Measurements from ENCODE around the gene ZBTB40. TPM values are rescaled to one million over a fixed set of nuclear protein-coding genes. Genes with fewer than 3 reads are reported as not detected.

The ZBTB40 gene
- total RNA-seq, 1 experiment from 2014 or later = 20.4 TPM

GRCh38 chr1:22494943-22495579 lies 43.4 kb downstream of the ZBTB40 start:
- no peaks in the 10 kb centered on the region for H3K27me3 Mint-ChIP-seq (ENCODE audit: insufficient read depth, unreplicated experiment)
- ChIA-PET CTCF (no interaction called here), POLR2A (no interaction called here)
- H3K4me3 ChIP-seq (ENCODE audit: low read depth, low read length) = no peak overlapping the region
- 0 out of 2 replicates have a peak, but pooled peaks cover 3% of the 10 kb centered on the region for H3K4me1 ChIP-seq
- TF ChIP-seq CTCF (IDR thresholded peaks at IDR 0.05; ENCODE audit: insufficient read depth in 1 of 2, low read depth in 1 of 2, low read length in 1 of 2, severe bottlenecking in 1 of 2, unreplicated experiment in 1 of 2) = no peak
- no peak overlapping the region for H3K27ac Mint-ChIP-seq (ENCODE audit: unreplicated experiment)
- H3K4me1 Mint-ChIP-seq (ENCODE audit: low read depth, unreplicated experiment) = no peaks in the 10 kb centered on the region
- H3K4me3 Mint-ChIP-seq (ENCODE audit: unreplicated experiment) = no peak overlapping the region
- DNase-seq = no peak
- no peaks in the 10 kb centered on the region for H3K9me3 ChIP-seq
- peaks cover 7% of the 10 kb centered on the region for H3K36me3 Mint-ChIP-seq (ENCODE audit: insufficient read depth, unreplicated experiment)
- intact Hi-C loops (cut with micrococcal nuclease; ENCODE audit: unreplicated experiment) = no loop called here
- no peaks in the 10 kb centered on the region for H3K27me3 ChIP-seq (replicated peaks; ENCODE audit: control insufficient read depth, insufficient read depth, low read length)
- no peaks in the 10 kb centered on the region; the same call in 1 of the 2 replicates for H3K36me3 ChIP-seq (ENCODE audit: control insufficient read depth, insufficient read depth, low read length)
- no peaks in the 10 kb centered on the region for H3K9me3 Mint-ChIP-seq (ENCODE audit: unreplicated experiment)
- BruUV-seq (replicated peaks) = no TSS peak

GRCh38 chr1:22496536-22497160 lies 45.0 kb downstream of the ZBTB40 start:
- no peak for DNase-seq
- no peak overlapping the region for H3K4me3 ChIP-seq (ENCODE audit: low read depth, low read length)
- no peaks in the 10 kb centered on the region for H3K9me3 ChIP-seq
- no peaks in the 10 kb centered on the region for H3K27me3 ChIP-seq (replicated peaks; ENCODE audit: control insufficient read depth, insufficient read depth, low read length)
- TF ChIP-seq CTCF (IDR thresholded peaks at IDR 0.05; ENCODE audit: insufficient read depth in 1 of 2, low read depth in 1 of 2, low read length in 1 of 2, severe bottlenecking in 1 of 2, unreplicated experiment in 1 of 2) = no peak
- peaks cover 7% of the 10 kb centered on the region for H3K36me3 Mint-ChIP-seq (ENCODE audit: insufficient read depth, unreplicated experiment)
- H3K27me3 Mint-ChIP-seq (ENCODE audit: insufficient read depth, unreplicated experiment) = no peaks in the 10 kb centered on the region
- CTCF ChIA-PET = no interaction called here
- H3K4me1 Mint-ChIP-seq (ENCODE audit: low read depth, unreplicated experiment) = no peaks in the 10 kb centered on the region
- POLR2A ChIA-PET = no interaction called here
- BruUV-seq (replicated peaks) = no TSS peak
- no peak overlapping the region for H3K27ac Mint-ChIP-seq (ENCODE audit: unreplicated experiment)
- 0 out of 2 replicates have a peak, but pooled peaks cover 3% of the 10 kb centered on the region for H3K4me1 ChIP-seq
- no peaks in the 10 kb centered on the region; the same call in 1 of the 2 replicates for H3K36me3 ChIP-seq (ENCODE audit: control insufficient read depth, insufficient read depth, low read length)
- H3K4me3 Mint-ChIP-seq (ENCODE audit: unreplicated experiment) = no peak overlapping the region
- H3K9me3 Mint-ChIP-seq (ENCODE audit: unreplicated experiment) = no peaks in the 10 kb centered on the region
- intact Hi-C loops (cut with micrococcal nuclease; ENCODE audit: unreplicated experiment) = no loop called here

- Mint-ChIP-seq H3K27me3 (ENCODE audit: insufficient read depth, unreplicated experiment) (no peaks in the 10 kb centered on the region), H3K9me3 (ENCODE audit: unreplicated experiment) (no peaks in the 10 kb centered on the region), H3K4me3 (ENCODE audit: unreplicated experiment) (no peak overlapping the region), H3K4me1 (ENCODE audit: low read depth, unreplicated experiment) (no peaks in the 10 kb centered on the region), H3K27ac (ENCODE audit: unreplicated experiment) (no peak overlapping the region), H3K36me3 (ENCODE audit: insufficient read depth, unreplicated experiment) (peaks cover 5% of the 10 kb centered on the region)
- Histone ChIP-seq H3K36me3 (ENCODE audit: control insufficient read depth, insufficient read depth, low read length) (no peaks in the 10 kb centered on the region; the same call in 1 of the 2 replicates), H3K27me3 (replicated peaks; ENCODE audit: control insufficient read depth, insufficient read depth, low read length) (no peaks in the 10 kb centered on the region), H3K4me1 (peaks cover 6% of the 10 kb centered on the region; the same call in 1 of the 2 replicates), H3K4me3 (ENCODE audit: low read depth, low read length) (no peak overlapping the region), H3K9me3 (no peaks in the 10 kb centered on the region)
- POLR2A ChIA-PET = no interaction called here
- intact Hi-C loops (cut with micrococcal nuclease; ENCODE audit: unreplicated experiment) = no loop called here
- CTCF ChIA-PET = no interaction called here
- no peak for TF ChIP-seq CTCF (IDR thresholded peaks at IDR 0.05; ENCODE audit: insufficient read depth in 1 of 2, low read depth in 1 of 2, low read length in 1 of 2, severe bottlenecking in 1 of 2, unreplicated experiment in 1 of 2)
- BruUV-seq (replicated peaks) = no TSS peak
- DNase-seq = no peak
Observed at GRCh38 chr1:22498463-22498862, 46.8 kb downstream of the ZBTB40 start.
